Gastrocnemius medialis (tissue), 4 donors: ENCODE results near the gene REXO1. TPM values are rescaled to one million over a fixed set of nuclear protein-coding genes. Genes with fewer than 3 reads are reported as not detected.

Experiments used
- ATAC-seq, 2 donors: fragments of 150-250 bp; one replicate each; pipeline ENCODE4 v1.9.1; 2016
- DNase-seq, 2 donors: peaks; one replicate each; pipeline ENCODE4 v3.0.0-alpha.2; 2019
- H3K27ac ChIP-seq, 4 donors: fragments of 200-600 bp; sonication (generic); 1 replicate in 1 of 4; 2 replicates in 3 of 4; pipeline ENCODE4 v1.5.1; 2016 to 2018; ENCODE audit warnings: mild to moderate bottlenecking in 2 of 4, moderate library complexity in 1 of 4
- H3K27me3 ChIP-seq, 3 donors: fragments of 200-600 bp; sonication (generic) in 2 of 3; 1 replicate in 1 of 3; 2 replicates in 2 of 3; pipeline versions ENCODE4 v1.5.1 to v1.6.0; 2016 to 2019; ENCODE audit warnings: mild to moderate bottlenecking in 1 of 3, moderate library complexity in 1 of 3
- H3K36me3 ChIP-seq, 2 donors: fragments of 200-600 bp; sonication (generic) in 1 of 2; one replicate each; pipeline ENCODE4 v1.5.1; 2017 to 2018
- H3K4me1 ChIP-seq, 2 donors: fragments of 200-600 bp; sonication (generic) in 1 of 2; one replicate each; pipeline ENCODE4 v1.5.1; 2016 to 2017; ENCODE audit warnings: mild to moderate bottlenecking in 2 of 2
- H3K4me3 ChIP-seq, 4 donors: fragments of 200-600 bp; sonication (generic) in 3 of 4; 1 replicate in 1 of 4; 2 replicates in 3 of 4; pipeline ENCODE4 v1.5.1; 2016 to 2019; ENCODE audit warnings: mild to moderate bottlenecking in 2 of 4
- H3K9me3 ChIP-seq, 3 donors: fragments of 200-600 bp; sonication (generic) in 2 of 3; 1 replicate in 1 of 3; 2 replicates in 2 of 3; pipeline ENCODE4 v1.5.1; 2016 to 2019
- POLR2A ChIP-seq, 2 donors: fragments of 450-650 bp; IDR thresholded peaks; one replicate each; pipeline ENCODE4 v1.6.1; 2017; ENCODE audit warnings: antibody characterized with exemption in 2 of 2, mild to moderate bottlenecking in 2 of 2, moderate library complexity in 2 of 2
- in situ Hi-C, 4 donors: fragments of 200-750 bp; cut with MboI; loops; one replicate each; pipeline versions ENCODE4 v1.15.0 to v1.8.0; 2017; ENCODE audit warnings: low sequenced_read_pairs in 4 of 4
- intact Hi-C: fragments of 100-400 bp; cut with DNase I; formaldehyde crosslinking; loops from one replicate; pipeline ENCODE4 v1.15.1; 2023; ENCODE audit warnings: low total_unique reads
- total RNA-seq, 4 donors: library from RNA; depleted of rRNA; stranded (reverse); fragments of >200 nt; gene quantifications; one replicate each; pipeline versions ENCODE4 v1.1.0 to v1.2.3, GENCODE V29; 2016
- TF ChIP-seq, protein P1 (sequence below), 5 experiments: fragments of 450-650 bp in 3 of 5; fragments of 200-600 bp in 2 of 5; sonication (generic) in 2 of 5; IDR thresholded peaks in 4 of 5; conservative IDR thresholded peaks in 1 of 5; 1 replicate in 4 of 5; 2 replicates in 1 of 5; pipeline ENCODE4 v1.5.1; 2016 to 2019; ENCODE audit warnings: antibody characterized with exemption in 5 of 5, mild to moderate bottlenecking in 3 of 5, moderate library complexity in 3 of 5

Gene REXO1
- total RNA-seq, 4 donors from 2014 or later, result 10.8 to 28.5 (median 20.5) TPM

DNA sequence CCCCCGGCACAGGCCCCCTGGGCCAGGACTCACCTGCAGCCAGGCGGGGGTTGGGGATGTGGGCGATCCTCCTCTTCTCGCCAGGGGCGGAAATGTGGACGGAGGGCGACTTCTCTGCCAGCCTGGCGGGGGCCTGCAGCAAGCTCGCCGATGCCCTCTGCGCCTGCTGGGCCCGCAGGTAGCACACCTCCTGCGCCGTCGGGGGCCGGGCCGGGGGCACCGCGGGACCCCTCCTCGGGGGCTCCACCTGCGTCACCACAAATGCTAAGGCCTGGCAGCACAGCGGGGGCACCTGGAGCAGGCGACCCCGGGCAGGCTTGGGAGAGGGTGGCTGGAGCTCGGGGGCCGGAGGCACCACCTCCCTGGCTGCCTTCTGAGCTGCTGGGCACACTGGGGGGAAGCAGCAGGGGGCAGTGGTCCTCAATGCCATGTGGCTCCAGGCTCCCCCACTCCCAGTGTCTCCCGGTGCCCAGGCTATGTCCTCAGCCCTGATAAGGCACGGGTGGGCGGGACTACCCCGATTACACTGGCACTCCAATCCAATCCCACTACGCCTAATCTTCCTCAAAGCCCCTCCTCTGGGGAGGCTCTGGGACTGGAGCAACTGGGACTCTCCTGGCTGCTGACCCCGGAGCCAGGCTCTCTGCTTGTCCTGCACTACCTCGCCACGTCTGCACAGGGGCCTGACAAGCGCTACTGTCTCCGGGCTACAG, 24.6 kb downstream of the REXO1 start:
- intact Hi-C loops, result no loop called here
- in situ Hi-C loops, result no loop called here
- Histone ChIP-seq H3K27me3 (no peaks in the 10 kb centered on the region), H3K4me1 (peaks cover 0 to 9% of the 10 kb centered on the region in 2 donors), H3K4me3 (no peak overlapping the region), H3K36me3 (peaks cover 0 to 70% of the 10 kb centered on the region in 2 donors), H3K9me3 (no peaks in the 10 kb centered on the region), H3K27ac (no peak overlapping the region)
- no peak for TF ChIP-seq POLR2A (IDR thresholded peaks at IDR 0.05)
- TF ChIP-seq, protein P1, sequence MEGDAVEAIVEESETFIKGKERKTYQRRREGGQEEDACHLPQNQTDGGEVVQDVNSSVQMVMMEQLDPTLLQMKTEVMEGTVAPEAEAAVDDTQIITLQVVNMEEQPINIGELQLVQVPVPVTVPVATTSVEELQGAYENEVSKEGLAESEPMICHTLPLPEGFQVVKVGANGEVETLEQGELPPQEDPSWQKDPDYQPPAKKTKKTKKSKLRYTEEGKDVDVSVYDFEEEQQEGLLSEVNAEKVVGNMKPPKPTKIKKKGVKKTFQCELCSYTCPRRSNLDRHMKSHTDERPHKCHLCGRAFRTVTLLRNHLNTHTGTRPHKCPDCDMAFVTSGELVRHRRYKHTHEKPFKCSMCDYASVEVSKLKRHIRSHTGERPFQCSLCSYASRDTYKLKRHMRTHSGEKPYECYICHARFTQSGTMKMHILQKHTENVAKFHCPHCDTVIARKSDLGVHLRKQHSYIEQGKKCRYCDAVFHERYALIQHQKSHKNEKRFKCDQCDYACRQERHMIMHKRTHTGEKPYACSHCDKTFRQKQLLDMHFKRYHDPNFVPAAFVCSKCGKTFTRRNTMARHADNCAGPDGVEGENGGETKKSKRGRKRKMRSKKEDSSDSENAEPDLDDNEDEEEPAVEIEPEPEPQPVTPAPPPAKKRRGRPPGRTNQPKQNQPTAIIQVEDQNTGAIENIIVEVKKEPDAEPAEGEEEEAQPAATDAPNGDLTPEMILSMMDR (IDR thresholded peaks at IDR 0.05 in 4 of 5, conservative IDR thresholded peaks at IDR 0.05 in 1 of 5), result no peak
- ATAC-seq (no peak), DNase-seq (no peak)

DNA sequence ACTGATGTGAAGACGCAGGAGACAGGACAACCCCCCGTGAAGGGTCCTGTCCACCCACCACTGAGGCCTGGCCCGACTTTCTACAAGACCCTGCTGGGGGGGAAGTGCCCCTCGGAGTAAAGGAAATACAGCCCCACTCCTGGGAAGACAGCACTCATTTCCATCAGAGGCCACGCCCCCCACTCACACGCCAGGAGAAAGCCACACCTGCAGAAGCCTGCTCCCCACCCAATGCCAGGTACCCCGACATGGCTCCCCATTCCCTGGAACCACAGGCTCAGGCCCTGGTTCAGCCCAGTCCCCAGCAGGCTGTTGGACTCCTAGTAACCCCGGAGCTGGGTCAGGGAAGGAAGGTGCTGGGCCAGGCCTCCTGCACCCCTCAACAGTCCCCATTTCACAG, 25.3 kb downstream of the REXO1 start:
- in situ Hi-C loops, result no loop called here

DNA sequence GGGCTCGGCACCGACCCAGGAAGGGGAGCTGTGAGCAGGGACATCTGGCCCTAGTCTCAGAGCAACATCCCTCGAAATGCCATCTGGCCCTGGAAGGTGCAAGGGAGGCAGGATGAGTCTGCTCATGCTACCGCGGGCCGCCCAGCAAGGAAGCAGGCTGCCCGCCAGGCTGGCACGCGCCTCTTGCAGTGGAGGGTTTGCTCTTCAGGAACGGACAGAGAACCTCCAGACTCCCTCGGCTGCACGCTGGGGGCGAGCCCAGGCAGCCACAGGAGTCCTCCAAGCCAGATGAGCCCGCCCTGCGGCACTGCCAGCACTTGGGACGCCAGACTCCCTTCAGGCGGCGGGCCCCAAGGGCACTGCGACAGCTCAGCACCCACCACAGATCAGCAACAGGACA, 26.1 kb downstream of the REXO1 start:
- in situ Hi-C loops, result no loop called here
- H3K27me3 ChIP-seq, result no peaks in the 10 kb centered on the region
- H3K36me3 ChIP-seq, result peaks cover 0 to 76% of the 10 kb centered on the region in 2 donors
- ATAC-seq, result no peak
- no peak overlapping the region for H3K27ac ChIP-seq
- intact Hi-C loops, result no loop called here
- no peaks in the 10 kb centered on the region for H3K9me3 ChIP-seq
- no peak for DNase-seq
- peaks cover 0 to 9% of the 10 kb centered on the region in 2 donors for H3K4me1 ChIP-seq
- TF ChIP-seq POLR2A (IDR thresholded peaks at IDR 0.05), result no peak
- TF ChIP-seq, protein P1 (IDR thresholded peaks at IDR 0.05 in 4 of 5, conservative IDR thresholded peaks at IDR 0.05 in 1 of 5), result no peak
- H3K4me3 ChIP-seq, result no peak overlapping the region

More for the DNA sequence above, 25.3 kb downstream of the REXO1 start:
- ATAC-seq (no peak), DNase-seq (no peak)
- peaks cover 0 to 9% of the 10 kb centered on the region in 2 donors for H3K4me1 ChIP-seq
- no peaks in the 10 kb centered on the region for H3K9me3 ChIP-seq
- intact Hi-C loops, result no loop called here
- H3K36me3 ChIP-seq, result peaks cover 0 to 76% of the 10 kb centered on the region in 2 donors
- H3K27me3 ChIP-seq, result no peaks in the 10 kb centered on the region
- TF ChIP-seq, protein P1 (IDR thresholded peaks at IDR 0.05 in 4 of 5, conservative IDR thresholded peaks at IDR 0.05 in 1 of 5), result no peak
- no peak for TF ChIP-seq POLR2A (IDR thresholded peaks at IDR 0.05)
- H3K27ac ChIP-seq, result no peak overlapping the region
- H3K4me3 ChIP-seq, result no peak overlapping the region

DNA sequence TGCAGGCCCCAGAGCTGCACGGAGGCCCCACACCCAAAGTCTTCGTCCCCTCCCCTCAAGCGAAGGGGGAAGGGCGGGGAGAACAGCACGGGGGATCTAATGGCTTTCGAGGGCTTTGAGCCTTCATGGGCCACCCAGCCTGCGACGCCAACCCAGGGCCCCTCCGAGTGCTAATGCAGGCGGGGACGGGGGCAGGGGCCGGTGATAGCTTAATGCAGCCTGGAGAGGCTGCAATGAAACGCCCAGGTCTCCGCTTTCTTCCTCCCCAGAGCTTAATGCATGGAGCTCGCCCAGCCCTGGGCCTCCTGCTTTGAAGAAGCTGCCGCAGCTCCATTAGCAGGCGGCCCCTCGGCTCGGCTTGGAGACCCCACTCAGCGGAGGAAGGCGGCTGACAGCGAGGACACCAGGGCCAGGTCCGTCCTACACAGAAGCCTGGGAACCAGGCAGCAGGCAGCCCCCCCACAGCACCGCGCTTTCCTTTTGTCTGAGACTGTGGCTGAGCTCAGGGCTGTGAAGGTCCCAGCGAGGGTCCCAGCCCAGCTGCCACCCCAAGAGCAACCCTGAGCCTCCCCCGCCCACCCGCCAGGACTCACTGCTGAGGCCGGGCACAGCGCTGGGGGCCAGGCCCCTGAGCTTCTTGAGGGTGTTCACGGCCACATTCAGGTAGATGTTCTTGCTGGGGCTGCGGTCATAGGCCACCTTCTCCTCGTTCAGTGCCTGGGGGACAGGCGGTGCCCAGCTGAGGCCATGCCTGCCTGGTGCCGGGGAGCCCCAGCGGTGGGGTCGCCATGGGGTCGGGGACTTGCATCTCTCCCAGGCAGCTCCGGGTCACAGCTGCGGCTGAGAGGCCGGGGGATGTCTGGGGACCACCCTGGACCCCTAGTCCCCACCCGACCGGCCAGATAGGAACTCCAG, 28.7 kb downstream of the REXO1 start:
- Histone ChIP-seq H3K9me3 (no peaks in the 10 kb centered on the region), H3K27ac (no peak overlapping the region), H3K36me3 (peaks cover 0 to 88% of the 10 kb centered on the region in 2 donors), H3K4me3 (no peak overlapping the region), H3K27me3 (no peaks in the 10 kb centered on the region), H3K4me1 (no peaks in the 10 kb centered on the region)
- in situ Hi-C loops (no loop called here), intact Hi-C loops (no loop called here)
- ATAC-seq (no peak), DNase-seq (no peak)
- TF ChIP-seq, protein P1 (IDR thresholded peaks at IDR 0.05 in 4 of 5, conservative IDR thresholded peaks at IDR 0.05 in 1 of 5), result no peak
- TF ChIP-seq POLR2A (IDR thresholded peaks at IDR 0.05), result no peak
